ENCODE data around the gene MAN1A1.

- TF ChIP-seq, protein P1, sequence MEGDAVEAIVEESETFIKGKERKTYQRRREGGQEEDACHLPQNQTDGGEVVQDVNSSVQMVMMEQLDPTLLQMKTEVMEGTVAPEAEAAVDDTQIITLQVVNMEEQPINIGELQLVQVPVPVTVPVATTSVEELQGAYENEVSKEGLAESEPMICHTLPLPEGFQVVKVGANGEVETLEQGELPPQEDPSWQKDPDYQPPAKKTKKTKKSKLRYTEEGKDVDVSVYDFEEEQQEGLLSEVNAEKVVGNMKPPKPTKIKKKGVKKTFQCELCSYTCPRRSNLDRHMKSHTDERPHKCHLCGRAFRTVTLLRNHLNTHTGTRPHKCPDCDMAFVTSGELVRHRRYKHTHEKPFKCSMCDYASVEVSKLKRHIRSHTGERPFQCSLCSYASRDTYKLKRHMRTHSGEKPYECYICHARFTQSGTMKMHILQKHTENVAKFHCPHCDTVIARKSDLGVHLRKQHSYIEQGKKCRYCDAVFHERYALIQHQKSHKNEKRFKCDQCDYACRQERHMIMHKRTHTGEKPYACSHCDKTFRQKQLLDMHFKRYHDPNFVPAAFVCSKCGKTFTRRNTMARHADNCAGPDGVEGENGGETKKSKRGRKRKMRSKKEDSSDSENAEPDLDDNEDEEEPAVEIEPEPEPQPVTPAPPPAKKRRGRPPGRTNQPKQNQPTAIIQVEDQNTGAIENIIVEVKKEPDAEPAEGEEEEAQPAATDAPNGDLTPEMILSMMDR (IDR thresholded peaks at IDR 0.05; ENCODE audit: low read depth, low read length, poor library complexity, severe bottlenecking): no peak
- no peak for TF ChIP-seq EZH2phosphoT487 (IDR thresholded peaks at IDR 0.05; ENCODE audit: borderline replicate concordance, low read length)
Measured at GRCh38 chr6:119314885-119315272, 34.7 kb downstream of the MAN1A1 start.
